ENCODE results near the gene SLC44A3. TPM values are rescaled to one million over a fixed set of nuclear protein-coding genes. Genes with fewer than 3 reads are reported as not detected.
"Not testable (repeated sequence)": the region's sequence is repeated elsewhere in the genome, so short reads cannot be mapped to it uniquely, and the experiment has no call there.

The SLC44A3 gene
- total RNA-seq, 1 donor = 1.7 TPM

GRCh38 chr1:94828251-94828650 is 8.1 kb downstream of the SLC44A3 start:
- DNase-seq (ENCODE audit: low read depth) = no peak
- TF ChIP-seq CTCF (IDR thresholded peaks at IDR 0.05; ENCODE audit: insufficient read depth, low read depth, low read length) = no peak
- H3K4me3 ChIP-seq (ENCODE audit: low read depth, low read length) = no peak overlapping the region

GRCh38 chr1:94831641-94832040 is 11.5 kb downstream of the SLC44A3 start:
- no peak overlapping the region for H3K4me3 ChIP-seq (ENCODE audit: low read depth, low read length)
- TF ChIP-seq CTCF (IDR thresholded peaks at IDR 0.05; ENCODE audit: insufficient read depth, low read depth, low read length) = no peak
- no peak for DNase-seq (ENCODE audit: low read depth)

- DNase-seq (ENCODE audit: low read depth) = peak; percentile 9
- no peak for TF ChIP-seq CTCF (IDR thresholded peaks at IDR 0.05; ENCODE audit: insufficient read depth, low read depth, low read length)
- no peak overlapping the region for H3K4me3 ChIP-seq (ENCODE audit: low read depth, low read length)
Observed at GRCh38 chr1:94832446-94832845, 12.3 kb downstream of the SLC44A3 start.

GRCh38 chr1:94832931-94833585 is 12.9 kb downstream of the SLC44A3 start:
- no peak for DNase-seq (ENCODE audit: low read depth)
- H3K4me3 ChIP-seq (ENCODE audit: low read depth, low read length) = no peak overlapping the region
- no peak for TF ChIP-seq CTCF (IDR thresholded peaks at IDR 0.05; ENCODE audit: insufficient read depth, low read depth, low read length)

- no peak for TF ChIP-seq CTCF (IDR thresholded peaks at IDR 0.05; ENCODE audit: insufficient read depth, low read depth, low read length)
- no peak for DNase-seq (ENCODE audit: low read depth)
- H3K4me3 ChIP-seq (ENCODE audit: low read depth, low read length) = no peak overlapping the region
Observed at GRCh38 chr1:94836891-94837290, 16.7 kb downstream of the SLC44A3 start.

- not testable (repeated sequence) for H3K4me3 ChIP-seq (ENCODE audit: low read depth, low read length); DNase-seq (ENCODE audit: low read depth)
Observed at GRCh38 chr1:94840381-94840780, 20.2 kb downstream of the SLC44A3 start.

GRCh38 chr1:94840808-94841207 is 20.7 kb downstream of the SLC44A3 start:
- H3K4me3 ChIP-seq (ENCODE audit: low read depth, low read length) = no peak overlapping the region
- DNase-seq (ENCODE audit: low read depth) = no peak
- TF ChIP-seq CTCF (IDR thresholded peaks at IDR 0.05; ENCODE audit: insufficient read depth, low read depth, low read length) = no peak

Data from fibroblast of villous mesenchyme (primary cell).